HepG2 (cell line): Measurements from ENCODE around the gene APBB2. TPM values are rescaled to one million over a fixed set of nuclear protein-coding genes. Genes with fewer than 3 reads are reported as not detected.
"Not testable (repeated sequence)": the region's sequence is repeated elsewhere in the genome, so short reads cannot be mapped to it uniquely, and the experiment has no call there.

Source experiments
- ATAC-seq: fragments of 200-7000 bp; cut with Tn5 transposase; 3 replicates; pipeline ENCODE4 v1.9.1; 2020; ENCODE audit warnings: mild to moderate bottlenecking, moderate library complexity
- BruUV-seq: library from RNA; stranded (reverse); fragments of 400-500 nt; replicated peaks from 2 replicates; lab custom pipeline; 2021; lab: Mats Ljungman, UMichigan
- CTCF ChIA-PET: fragments of 300-600 bp; formaldehyde crosslinking; extraction: SDS; loops from one replicate; lab custom pipeline; 2021; ENCODE audit warnings: low total read pairs, inconsistent platforms, low intra/inter-chr PET ratio; lab: Yijun Ruan, JAX
- POLR2A ChIA-PET: fragments of 350-600 bp; sonication (Branson Sonifier 250); formaldehyde crosslinking; loops from one replicate; lab custom pipeline; 2020; ENCODE audit warnings: antibody characterized with exemption, inconsistent platforms; lab: Yijun Ruan, JAX
- DNase-seq: peaks from one replicate; pipeline ENCODE4 v3.0.0-alpha.2; 2015; ENCODE audit warnings: low spot score
- FAIRE-seq: peaks from 3 replicates; lab custom pipeline; 2011; peaks lifted over from hg19 to GRCh38; lab: Jason Lieb, UNC
- H2AFZ ChIP-seq: one replicate; pipeline ENCODE4 v1.6.1; 2011; ENCODE audit warnings: low read length, inconsistent platforms
- H3K27ac ChIP-seq: fragments of 300-600 bp; 3 replicates; pipeline ENCODE4 v1.8.0; 2011; ENCODE audit warnings: mixed run types, mild to moderate bottlenecking, mixed read lengths, low read length, inconsistent platforms; ENCODE audit not compliant: insufficient read depth; ENCODE audit errors: extremely low read length
- H3K27me3 ChIP-seq, 2 experiments: fragments of 200-600 bp in 1 of 2; 2 replicates in 1 of 2; 3 replicates in 1 of 2; pipeline versions ENCODE4 v1.6.0 to v1.8.0; 2011; ENCODE audit warnings: low read length in 2 of 2, mild to moderate bottlenecking in 2 of 2, moderate library complexity in 2 of 2, inconsistent platforms in 1 of 2; ENCODE audit not compliant: insufficient read depth in 2 of 2, control insufficient read depth in 1 of 2
- H3K36me3 ChIP-seq, 2 experiments: fragments of 200-600 bp in 1 of 2; replicated peaks in 1 of 2; 2 replicates in 1 of 2; 3 replicates in 1 of 2; pipeline versions ENCODE4 v1.5.1 to v1.8.0; 2011; ENCODE audit warnings: low read length in 2 of 2, inconsistent platforms in 1 of 2; ENCODE audit not compliant: insufficient read depth in 2 of 2, control insufficient read depth in 1 of 2
- H3K4me1 ChIP-seq: 2 replicates; pipeline ENCODE4 v1.5.1; 2012; ENCODE audit warnings: low read length, inconsistent platforms; ENCODE audit not compliant: insufficient read depth
- H3K4me2 ChIP-seq: 2 replicates; pipeline ENCODE4 v1.6.0; 2011; ENCODE audit warnings: low read depth, low read length, inconsistent platforms
- H3K4me3 ChIP-seq, 3 experiments: fragments of 200-600 bp in 1 of 3; sonication (generic), shearing (Covaris generic) in 1 of 3; replicated peaks in 1 of 3; 2 replicates each; pipeline ENCODE4 v1.5.1; 2011 to 2016; ENCODE audit warnings: low read length in 3 of 3, inconsistent platforms in 2 of 3, low read depth in 2 of 3, mild to moderate bottlenecking in 2 of 3, control low read depth in 1 of 3, mixed read lengths in 1 of 3; ENCODE audit not compliant: insufficient read depth in 1 of 3
- H3K79me2 ChIP-seq: one replicate; pipeline ENCODE4 v1.6.1; 2011; ENCODE audit warnings: low read length, inconsistent platforms; ENCODE audit not compliant: insufficient read depth
- H3K9ac ChIP-seq: 2 replicates; pipeline ENCODE4 v1.6.0; 2011; ENCODE audit warnings: mild to moderate bottlenecking, low read depth, low read length, inconsistent platforms; ENCODE audit not compliant: insufficient read depth
- H3K9me3 ChIP-seq: 2 replicates; pipeline ENCODE4 v1.5.1; 2012; ENCODE audit warnings: mild to moderate bottlenecking, low read length
- H4K20me1 ChIP-seq: 2 replicates; pipeline ENCODE4 v1.6.0; 2011; ENCODE audit warnings: inconsistent platforms, mild to moderate bottlenecking, low read length, moderate library complexity; ENCODE audit not compliant: insufficient read depth
- AKAP8 ChIP-seq: sonication (generic); formaldehyde crosslinking; IDR thresholded peaks from 2 replicates; pipeline ENCODE4 v1.5.1; 2020; ENCODE audit warnings: mild to moderate bottlenecking, missing genetic modification reagents
- JUNB ChIP-seq: sonication (generic); formaldehyde crosslinking; IDR thresholded peaks from 2 replicates; pipeline ENCODE4 v1.8.0; 2022; ENCODE audit warnings: missing genetic modification reagents, mild to moderate bottlenecking, borderline replicate concordance
- KLF13 ChIP-seq: sonication (generic); formaldehyde crosslinking; IDR thresholded peaks from 2 replicates; pipeline ENCODE4 v1.4.0; 2020; ENCODE audit warnings: mild to moderate bottlenecking, missing genetic modification reagents
- MED1 ChIP-seq: sonication (generic); formaldehyde crosslinking; IDR thresholded peaks from 2 replicates; pipeline ENCODE4 v1.4.0; 2020; ENCODE audit warnings: missing genetic modification reagents
- POGZ ChIP-seq: sonication (generic); formaldehyde crosslinking; IDR thresholded peaks from 2 replicates; pipeline ENCODE4 v1.4.0; 2020; ENCODE audit warnings: mild to moderate bottlenecking, missing genetic modification reagents
- RBAK ChIP-seq: sonication (generic); formaldehyde crosslinking; IDR thresholded peaks from 2 replicates; pipeline ENCODE4 v1.5.1; 2020; ENCODE audit warnings: mild to moderate bottlenecking, missing genetic modification reagents
- REPIN1 ChIP-seq: sonication (generic); formaldehyde crosslinking; IDR thresholded peaks from 2 replicates; pipeline ENCODE4 v1.8.0; 2022; ENCODE audit warnings: missing genetic modification reagents, low read depth, mild to moderate bottlenecking, borderline replicate concordance
- SMC3 ChIP-seq: IDR thresholded peaks from 2 replicates; pipeline ENCODE4 v1.6.1; 2011; ENCODE audit warnings: low read length, improper control_type of control experiment
- SOX13 ChIP-seq, 3 experiments: fragments of 450-650 bp in 1 of 3; sonication (generic) in 1 of 3; formaldehyde crosslinking in 1 of 3; IDR thresholded peaks in 2 of 3; conservative IDR thresholded peaks in 1 of 3; 2 replicates each; pipeline versions ENCODE4 v1.5.0 to v1.6.1; 2016 to 2020; ENCODE audit warnings: antibody characterized with exemption in 1 of 3, mild to moderate bottlenecking in 1 of 3, missing compliant biosample characterization in 1 of 3, missing genetic modification reagents in 1 of 3, moderate library complexity in 1 of 3
- TEAD2 ChIP-seq: sonication (generic); formaldehyde crosslinking; IDR thresholded peaks from 2 replicates; pipeline ENCODE4 v1.9.0; 2021; ENCODE audit warnings: missing genetic modification reagents
- THAP11 ChIP-seq: IDR thresholded peaks from 2 replicates; pipeline ENCODE4 v1.6.1; 2016; ENCODE audit warnings: missing biosample characterization, missing genetic modification reagents
- WGBS: methylation state at CpG from one replicate; pipeline ENCODE4 v1.1.6; 2017; ENCODE audit warnings: low lambda C conversion rate; 5-methylcytosine and 5-hydroxymethylcytosine counted together
- in situ Hi-C: cut with HindIII; loops from 2 replicates; pipeline ENCODE4 v1.10.0; 2017; ENCODE audit warnings: low pct_unique_long_range_greater_than_20kb; ENCODE audit not compliant: extremely low pct_ligation_motif_present
- intact Hi-C: fragments of 100-400 bp; cut with micrococcal nuclease; formaldehyde crosslinking; loops from one replicate; pipeline ENCODE4 v1.10.0; 2022; ENCODE audit not compliant: unreplicated experiment
- polyA plus RNA-seq, 8 experiments: library from polyadenylated mRNA; depleted of rRNA in 3 of 8; stranded (reverse) in 7 of 8; unstranded in 1 of 8; fragments of >200 nt; fragmentation: Illumina TruSeq in 4 of 8; extraction: Trizol in 4 of 8; gene quantifications; 2 replicates each; pipeline versions ENCODE4 v1.2.1 to v1.2.3, GENCODE V29; 2011 to 2016; ENCODE audit warnings: low read depth in 4 of 8, missing spikeins in 1 of 8, mixed read lengths in 1 of 8; ENCODE audit not compliant: insufficient read depth in 1 of 8
- total RNA-seq, 5 experiments: library from RNA; depleted of rRNA; stranded (reverse); fragments of >200 nt; fragmentation: Illumina TruSeq; extraction: Trizol; gene quantifications; 2 replicates each; pipeline ENCODE4 v1.2.3, GENCODE V29; 2016; ENCODE audit warnings: low read depth in 1 of 5
- TF ChIP-seq, protein P1 (sequence below): sonication (generic); formaldehyde crosslinking; IDR thresholded peaks from 2 replicates; pipeline ENCODE4 v1.4.0; 2020; ENCODE audit warnings: missing genetic modification reagents, low read depth, mild to moderate bottlenecking, borderline replicate concordance
- TF ChIP-seq, protein P2 (sequence below): sonication (generic); formaldehyde crosslinking; IDR thresholded peaks from 2 replicates; pipeline ENCODE4 v1.4.0; 2020; ENCODE audit warnings: missing genetic modification reagents

APBB2 gene
- total and polyA plus RNA-seq, 2 of the 13 experiments (the other 11 are each of a cell fraction or from before 2014, with no cell fraction given) = 11.7 to 17.0 TPM

DNA sequence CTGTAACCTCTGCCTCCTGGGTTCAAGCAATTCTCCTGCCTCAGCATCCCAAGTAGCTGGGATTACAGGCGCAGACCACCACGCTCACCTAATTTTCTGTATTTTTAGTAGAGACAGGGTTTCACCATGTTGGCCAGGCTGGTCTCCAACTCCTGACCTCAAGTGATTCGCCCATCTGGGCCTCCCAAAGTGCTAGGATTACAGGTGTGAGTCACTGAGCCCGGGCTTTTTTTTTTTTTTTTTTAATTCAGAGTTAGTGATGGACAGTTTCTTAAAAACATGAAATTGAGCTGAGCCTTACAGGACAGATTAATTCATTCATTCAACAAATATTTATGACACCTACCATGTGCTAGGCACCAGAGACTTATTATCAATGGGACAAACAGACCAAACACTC, 313.8 kb downstream of the APBB2 start:
- in situ Hi-C loops, H3K27me3 ChIP-seq, ATAC-seq, intact Hi-C loops, H3K9me3 ChIP-seq, H3K4me3 ChIP-seq, DNase-seq, H3K4me1 ChIP-seq, BruUV-seq, H3K27ac ChIP-seq, H4K20me1 ChIP-seq, FAIRE-seq, H3K9ac ChIP-seq, POLR2A ChIA-PET, H3K36me3 ChIP-seq, H3K4me2 ChIP-seq, CTCF ChIA-PET, H2AFZ ChIP-seq, H3K79me2 ChIP-seq: not testable (repeated sequence)
- WGBS = 97% methylated on average over 4 of the region's 4 CpGs

DNA sequence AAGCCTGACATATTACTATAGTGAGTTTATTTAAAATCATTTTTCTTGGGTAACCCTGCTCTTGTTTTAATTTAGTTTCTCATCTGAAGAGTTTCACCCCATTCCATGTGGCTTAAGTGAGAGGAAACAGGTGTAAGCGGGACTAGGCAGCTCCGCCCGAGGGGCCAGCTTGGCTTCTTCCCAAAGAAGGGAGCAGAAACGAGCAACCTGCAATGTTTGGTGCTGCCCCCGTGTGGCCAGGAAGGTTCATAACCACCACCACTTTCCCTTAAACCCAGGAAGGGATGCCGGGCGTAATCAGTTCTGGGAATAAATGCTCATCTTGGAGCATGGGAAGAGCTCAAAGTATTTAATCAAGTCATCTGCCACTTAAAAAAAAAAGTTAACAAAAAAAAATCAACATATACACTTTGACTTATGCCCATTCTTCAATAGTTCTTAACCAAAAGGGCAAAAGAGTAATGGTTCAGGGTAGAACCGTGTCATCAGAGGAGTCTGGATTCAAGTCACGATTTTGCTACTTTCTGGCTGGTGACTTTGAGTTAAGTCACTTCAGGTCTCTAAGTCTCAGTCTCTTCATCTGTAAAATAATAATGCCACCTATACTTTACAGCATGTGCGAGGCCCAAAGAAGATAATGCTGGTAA, 316.7 kb downstream of the APBB2 start:
- peak; percentile 92 for ATAC-seq
- TF ChIP-seq MED1 (CRISPR knock-in tag) = no peak
- TF ChIP-seq KLF13 (CRISPR knock-in tag) = no peak
- TF ChIP-seq RBAK (CRISPR knock-in tag) = no peak
- 0 out of 2 replicates have a peak, but pooled peaks have one; percentile 27 for TF ChIP-seq THAP11 (CRISPR knock-in tag)
- no peak for TF ChIP-seq TEAD2 (CRISPR knock-in tag)
- TF ChIP-seq, protein P1, sequence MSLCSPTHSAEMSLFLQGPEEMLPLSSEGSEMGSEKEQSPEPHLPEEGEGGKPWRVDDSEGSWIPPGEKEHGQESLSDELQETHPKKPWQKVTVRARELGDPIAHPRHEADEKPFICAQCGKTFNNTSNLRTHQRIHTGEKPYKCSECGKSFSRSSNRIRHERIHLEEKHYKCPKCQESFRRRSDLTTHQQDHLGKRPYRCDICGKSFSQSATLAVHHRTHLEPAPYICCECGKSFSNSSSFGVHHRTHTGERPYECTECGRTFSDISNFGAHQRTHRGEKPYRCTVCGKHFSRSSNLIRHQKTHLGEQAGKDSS (CRISPR knock-in tag) = 0 out of 2 replicates have a peak, but pooled peaks have one; percentile 48
- 0 out of 2 replicates have a peak, but pooled peaks have one; percentile 20 for TF ChIP-seq POGZ
- TF ChIP-seq SMC3 = peak; percentile 63
- no peak for TF ChIP-seq JUNB (CRISPR knock-in tag)
- TF ChIP-seq, protein P2, sequence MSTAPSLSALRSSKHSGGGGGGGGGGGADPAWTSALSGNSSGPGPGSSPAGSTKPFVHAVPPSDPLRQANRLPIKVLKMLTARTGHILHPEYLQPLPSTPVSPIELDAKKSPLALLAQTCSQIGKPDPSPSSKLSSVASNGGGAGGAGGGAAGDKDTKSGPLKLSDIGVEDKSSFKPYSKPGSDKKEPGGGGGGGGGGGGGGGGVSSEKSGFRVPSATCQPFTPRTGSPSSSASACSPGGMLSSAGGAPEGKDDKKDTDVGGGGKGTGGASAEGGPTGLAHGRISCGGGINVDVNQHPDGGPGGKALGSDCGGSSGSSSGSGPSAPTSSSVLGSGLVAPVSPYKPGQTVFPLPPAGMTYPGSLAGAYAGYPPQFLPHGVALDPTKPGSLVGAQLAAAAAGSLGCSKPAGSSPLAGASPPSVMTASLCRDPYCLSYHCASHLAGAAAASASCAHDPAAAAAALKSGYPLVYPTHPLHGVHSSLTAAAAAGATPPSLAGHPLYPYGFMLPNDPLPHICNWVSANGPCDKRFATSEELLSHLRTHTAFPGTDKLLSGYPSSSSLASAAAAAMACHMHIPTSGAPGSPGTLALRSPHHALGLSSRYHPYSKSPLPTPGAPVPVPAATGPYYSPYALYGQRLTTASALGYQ (CRISPR knock-in tag) = 0 out of 2 replicates have a peak, but pooled peaks have one; percentile 16
- no peak for TF ChIP-seq SOX13 (IDR thresholded peaks at IDR 0.05)
- TF ChIP-seq SOX13 (CRISPR knock-in tag; conservative IDR thresholded peaks at IDR 0.05 in 1 of 2, IDR thresholded peaks at IDR 0.05 in 1 of 2) = 0 out of 4 replicates have a peak, but pooled peaks of 1 of the 2 experiments have one; percentile 7
- no peak for TF ChIP-seq AKAP8
- peak; percentile 57; the same call in 1 of the 2 replicates for TF ChIP-seq REPIN1 (CRISPR knock-in tag)

More for the DNA sequence above, 316.7 kb downstream of the APBB2 start:
- Histone ChIP-seq H3K4me2 (peak overlapping the region; percentile 47; the same call in 1 of the 2 replicates), H3K27me3 (no peaks in the 10 kb centered on the region), H2AFZ (no peak overlapping the region), H3K79me2 (no peaks in the 10 kb centered on the region), H3K27ac (no peak overlapping the region), H3K9me3 (no peaks in the 10 kb centered on the region), H3K4me3 (no peak overlapping the region), H3K9ac (no peak overlapping the region), H3K36me3 (peaks cover 5% of the 10 kb centered on the region in 2 experiments; a peak in 4 of 5 replicates), H4K20me1 (no peaks in the 10 kb centered on the region), H3K4me1 (no peaks in the 10 kb centered on the region)
- ChIA-PET POLR2A (no interaction called here), CTCF (interaction anchor here (0.7 to 1.7 kb wide), 3 partner anchors 57 to 161 kb away, joined by 3 to 6 read pairs (median 5); no protein-coding TSS in a partner anchor)
- 48% methylated on average over 10 of the region's 10 CpGs for WGBS
- BruUV-seq = no TSS peak
- intact Hi-C loops (loop anchor here (1.0 kb wide), 1 partner anchor 56 kb away; no protein-coding TSS in a partner anchor), in situ Hi-C loops (loop anchor here (10.0 kb wide), 1 partner anchor 163 kb away; no protein-coding TSS in a partner anchor)
- no peak for FAIRE-seq
- DNase-seq = peak; percentile 53
